Neural cell (in vitro differentiated cells): ENCODE results near the gene SMARCA1. TPM values are rescaled to one million over a fixed set of nuclear protein-coding genes. Genes with fewer than 3 reads are reported as not detected.

Experiments used
- H2AFZ ChIP-seq: fragments of 200-600, 300-800 bp; sonication (generic), shearing (Covaris generic); 2 replicates; pipeline ENCODE4 v1.6.0; 2014; ENCODE audit warnings: low read depth, mild to moderate bottlenecking, antibody characterized with exemption, low read length, moderate library complexity
- H3F3A ChIP-seq: fragments of 200-600 bp; shearing (Covaris generic); 2 replicates; pipeline ENCODE4 v1.6.1; 2016; ENCODE audit warnings: mild to moderate bottlenecking, moderate library complexity, mixed read lengths, antibody characterized with exemption, low read length; ENCODE audit not compliant: insufficient read depth, poor library complexity, severe bottlenecking
- H3K27ac ChIP-seq: fragments of 200-600, 300-800 bp; sonication (generic), shearing (Covaris generic); 2 replicates; pipeline ENCODE4 v1.5.1; 2014; ENCODE audit warnings: mild to moderate bottlenecking, low read length, moderate library complexity
- H3K27me3 ChIP-seq: fragments of 300-800, 200-600 bp; sonication (generic), shearing (Covaris generic); 2 replicates; pipeline ENCODE4 v1.6.0; 2014; ENCODE audit warnings: mild to moderate bottlenecking, low read depth, low read length, moderate library complexity; ENCODE audit not compliant: insufficient read depth
- H3K36me3 ChIP-seq: fragments of 300-800, 200-600 bp; sonication (generic), shearing (Covaris generic); 2 replicates; pipeline ENCODE4 v1.5.1; 2014; ENCODE audit warnings: mild to moderate bottlenecking, antibody characterized with exemption, low read length, moderate library complexity; ENCODE audit not compliant: insufficient read depth
- H3K4me2 ChIP-seq: fragments of 300-800, 200-600 bp; sonication (generic), shearing (Covaris generic); 2 replicates; pipeline ENCODE4 v1.6.0; 2014; ENCODE audit warnings: mild to moderate bottlenecking, low read length
- H3K4me3 ChIP-seq: fragments of 300-800, 200-600 bp; sonication (generic), shearing (Covaris generic); 2 replicates; pipeline ENCODE4 v1.5.1; 2014; ENCODE audit warnings: mild to moderate bottlenecking, low read length, moderate library complexity
- H3K79me2 ChIP-seq: fragments of 200-600 bp; shearing (Covaris generic); replicated peaks from 2 replicates; pipeline ENCODE4 v1.6.0; 2014; ENCODE audit warnings: mild to moderate bottlenecking, low read length, moderate library complexity; ENCODE audit not compliant: insufficient read depth
- H3K9ac ChIP-seq: fragments of 300-800, 200-600 bp; sonication (generic), shearing (Covaris generic); 2 replicates; pipeline ENCODE4 v1.6.1; 2016; ENCODE audit warnings: mild to moderate bottlenecking, low read length, mixed read lengths
- H3K9me2 ChIP-seq: fragments of 200-600 bp; shearing (Covaris generic); 2 replicates; pipeline ENCODE4 v1.6.1; 2016; ENCODE audit warnings: mild to moderate bottlenecking, low read length, mixed read lengths; ENCODE audit not compliant: insufficient read depth
- H3K9me3 ChIP-seq: fragments of 200-600, 300-800 bp; sonication (generic), shearing (Covaris generic); 2 replicates; pipeline ENCODE4 v1.6.1; 2016; ENCODE audit warnings: mild to moderate bottlenecking, mixed run types, low read length, moderate library complexity, mixed read lengths
- H4K20me1 ChIP-seq: fragments of 200-600 bp; shearing (Covaris generic); 2 replicates; pipeline ENCODE4 v1.6.1; 2016; ENCODE audit warnings: mild to moderate bottlenecking, mixed run types; ENCODE audit not compliant: insufficient read depth
- CTCF ChIP-seq: fragments of 450-650 bp; IDR thresholded peaks from 2 replicates; pipeline ENCODE4 v1.5.1; 2014; ENCODE audit warnings: antibody characterized with exemption, mild to moderate bottlenecking, moderate library complexity; ENCODE audit not compliant: poor library complexity, severe bottlenecking
- EP300 ChIP-seq: fragments of 450-650 bp; conservative IDR thresholded peaks from 2 replicates; pipeline ENCODE4 v1.6.1; 2014; ENCODE audit warnings: antibody characterized with exemption, mild to moderate bottlenecking, moderate library complexity; ENCODE audit not compliant: poor library complexity, severe bottlenecking
- EZH2 ChIP-seq: fragments of 200-600, 300-800 bp; shearing (Covaris generic), sonication (generic); IDR thresholded peaks from 2 replicates; pipeline ENCODE4 v1.6.1; 2014; ENCODE audit warnings: antibody characterized with exemption, low read length, borderline replicate concordance, mild to moderate bottlenecking; ENCODE audit not compliant: insufficient read depth, poor library complexity, severe bottlenecking
- MXI1 ChIP-seq: fragments of 450-650 bp; conservative IDR thresholded peaks from 2 replicates; pipeline ENCODE4 v1.6.1; 2014; ENCODE audit warnings: antibody characterized with exemption, mild to moderate bottlenecking; ENCODE audit not compliant: poor library complexity, severe bottlenecking
- POLR2AphosphoS5 ChIP-seq: IDR thresholded peaks from 2 replicates; pipeline ENCODE4 v1.6.1; 2012
- RAD21 ChIP-seq: fragments of 450-650 bp; conservative IDR thresholded peaks from 2 replicates; pipeline ENCODE4 v1.6.1; 2014; ENCODE audit warnings: antibody characterized with exemption, mild to moderate bottlenecking, moderate library complexity
- REST ChIP-seq: IDR thresholded peaks from 2 replicates; pipeline ENCODE4 v1.6.1; 2012; ENCODE audit warnings: borderline replicate concordance
- SMC3 ChIP-seq: fragments of 450-650 bp; conservative IDR thresholded peaks from 2 replicates; pipeline ENCODE4 v1.6.1; 2014; ENCODE audit warnings: antibody characterized with exemption, mild to moderate bottlenecking, moderate library complexity; ENCODE audit not compliant: poor library complexity
- TAF1 ChIP-seq: IDR thresholded peaks from 2 replicates; pipeline ENCODE4 v1.6.1; 2012; ENCODE audit warnings: low read depth
- polyA plus RNA-seq: library from polyadenylated mRNA; depleted of rRNA; stranded (reverse); fragments of >200 nt; gene quantifications from 2 replicates; pipeline ENCODE4 v1.2.3, GENCODE V29; 2014

SMARCA1 gene
- polyA plus RNA-seq, 1 donor from 2014 or later: 66.9 TPM

- H3K27me3 ChIP-seq: no peaks in the 10 kb centered on the region
- H4K20me1 ChIP-seq: no peaks in the 10 kb centered on the region
- H3K4me3 ChIP-seq: no peak overlapping the region
- no peaks in the 10 kb centered on the region for H3K9me3 ChIP-seq
- no peak overlapping the region for H3K9ac ChIP-seq
- H3K4me2 ChIP-seq: no peak overlapping the region
- no peaks in the 10 kb centered on the region for H3K9me2 ChIP-seq
- no peak overlapping the region for H3K27ac ChIP-seq
- no peaks in the 10 kb centered on the region for H3K79me2 ChIP-seq
- no peaks in the 10 kb centered on the region for H3K36me3 ChIP-seq
- no peaks in the 10 kb centered on the region for H3F3A ChIP-seq
- TF ChIP-seq POLR2AphosphoS5: no peak
- H2AFZ ChIP-seq: no peak overlapping the region
These were observed 13.0 kb downstream of the SMARCA1 start for GRCh38 chrX:129510331-129510730.

GRCh38 chrX:129497146-129497843 lies 26.0 kb downstream of the SMARCA1 start:
- TF ChIP-seq MXI1 (no peak), RAD21 (no peak), CTCF (no peak), POLR2AphosphoS5 (no peak), EZH2 (no peak), SMC3 (no peak), TAF1 (no peak), EP300 (no peak)
- H3K36me3 ChIP-seq: no peaks in the 10 kb centered on the region
- H3K27ac ChIP-seq: no peak overlapping the region
- H4K20me1 ChIP-seq: no peaks in the 10 kb centered on the region
- H2AFZ ChIP-seq: no peak overlapping the region
- H3K79me2 ChIP-seq: no peaks in the 10 kb centered on the region
- no peak overlapping the region for H3K4me3 ChIP-seq
- no peak overlapping the region for H3K9ac ChIP-seq
- no peaks in the 10 kb centered on the region for H3K9me3 ChIP-seq
- no peaks in the 10 kb centered on the region for H3K9me2 ChIP-seq
- no peaks in the 10 kb centered on the region for H3K27me3 ChIP-seq
- no peaks in the 10 kb centered on the region for H3F3A ChIP-seq
- H3K4me2 ChIP-seq: no peak overlapping the region

- H3K9me3 ChIP-seq: no peaks in the 10 kb centered on the region
- no peak overlapping the region for H3K4me2 ChIP-seq
- TF ChIP-seq EZH2 (no peak), POLR2AphosphoS5 (no peak), CTCF (no peak), REST (no peak), SMC3 (no peak), TAF1 (no peak), MXI1 (no peak)
- H3K9ac ChIP-seq: no peak overlapping the region
- H2AFZ ChIP-seq: no peak overlapping the region
- H3K27me3 ChIP-seq: no peaks in the 10 kb centered on the region
- H3K27ac ChIP-seq: no peak overlapping the region
- no peaks in the 10 kb centered on the region for H4K20me1 ChIP-seq
- H3K79me2 ChIP-seq: no peaks in the 10 kb centered on the region
- H3K4me3 ChIP-seq: no peak overlapping the region
- H3K36me3 ChIP-seq: no peaks in the 10 kb centered on the region
- no peaks in the 10 kb centered on the region for H3K9me2 ChIP-seq
- no peaks in the 10 kb centered on the region for H3F3A ChIP-seq
These were observed 26.7 kb downstream of the SMARCA1 start for GRCh38 chrX:129496625-129497024.
